ENCODE data around the gene GYG2.
A peak's percentile ranks its signal among the peaks of the same experiment; 100 is the strongest.
"Not testable (repeated sequence)": the region's sequence is repeated elsewhere in the genome, so short reads cannot be mapped to it uniquely, and the experiment has no call there.

Gene GYG2

DNA sequence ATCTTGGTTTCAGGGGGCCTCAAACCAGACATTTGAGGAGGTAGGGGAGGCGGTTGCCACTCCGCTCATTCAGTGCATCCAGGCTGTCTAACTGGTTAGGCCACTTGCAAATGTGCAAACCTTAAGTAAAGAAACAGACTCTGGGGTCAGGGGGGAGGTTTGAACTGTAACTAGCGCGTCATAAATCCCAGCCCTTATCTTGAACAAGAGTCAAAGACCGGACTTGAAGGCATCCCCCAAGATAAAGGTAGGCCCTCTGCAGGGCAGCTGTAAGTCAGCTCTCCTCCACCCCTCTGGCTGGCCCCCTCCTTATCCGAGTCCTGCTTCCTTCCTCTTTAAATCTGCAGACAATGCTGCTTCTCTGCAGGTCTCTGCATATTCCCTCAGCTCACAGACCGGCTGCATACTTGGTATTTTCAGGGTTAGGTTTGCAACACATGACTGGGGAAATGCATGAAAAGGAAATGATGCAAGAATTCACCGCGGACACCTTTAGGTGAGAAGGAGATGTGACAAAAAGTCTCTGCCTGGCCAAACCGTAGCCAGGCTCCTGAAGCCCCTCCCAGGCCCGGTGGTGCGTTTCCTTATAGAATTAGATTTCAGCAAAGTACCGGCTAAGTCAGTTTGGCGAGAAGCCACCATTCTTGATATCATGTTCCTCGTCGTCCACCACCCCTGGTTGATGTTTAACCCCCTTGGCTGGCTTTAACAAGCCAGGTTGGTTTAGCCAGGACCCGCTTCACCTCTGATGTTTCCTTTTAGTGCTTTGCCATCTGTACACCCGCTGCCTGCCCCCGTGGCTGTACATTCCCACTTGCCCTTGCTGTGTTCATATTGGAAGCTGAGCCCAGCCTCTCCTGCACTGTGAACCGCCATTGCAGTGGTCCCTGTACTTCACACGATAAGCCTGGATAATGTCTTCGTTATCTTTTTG lies 69.2 kb downstream of the GYG2 start:
- not testable (repeated sequence) for H3K27ac Mint-ChIP-seq; H3K27me3 Mint-ChIP-seq; H3K4me1 Mint-ChIP-seq (ENCODE audit: low read depth); H3K36me3 Mint-ChIP-seq; H3K9me3 Mint-ChIP-seq (ENCODE audit: low read depth)
- H3K4me3 Mint-ChIP-seq, result peak overlapping the region; percentile 27

DNA sequence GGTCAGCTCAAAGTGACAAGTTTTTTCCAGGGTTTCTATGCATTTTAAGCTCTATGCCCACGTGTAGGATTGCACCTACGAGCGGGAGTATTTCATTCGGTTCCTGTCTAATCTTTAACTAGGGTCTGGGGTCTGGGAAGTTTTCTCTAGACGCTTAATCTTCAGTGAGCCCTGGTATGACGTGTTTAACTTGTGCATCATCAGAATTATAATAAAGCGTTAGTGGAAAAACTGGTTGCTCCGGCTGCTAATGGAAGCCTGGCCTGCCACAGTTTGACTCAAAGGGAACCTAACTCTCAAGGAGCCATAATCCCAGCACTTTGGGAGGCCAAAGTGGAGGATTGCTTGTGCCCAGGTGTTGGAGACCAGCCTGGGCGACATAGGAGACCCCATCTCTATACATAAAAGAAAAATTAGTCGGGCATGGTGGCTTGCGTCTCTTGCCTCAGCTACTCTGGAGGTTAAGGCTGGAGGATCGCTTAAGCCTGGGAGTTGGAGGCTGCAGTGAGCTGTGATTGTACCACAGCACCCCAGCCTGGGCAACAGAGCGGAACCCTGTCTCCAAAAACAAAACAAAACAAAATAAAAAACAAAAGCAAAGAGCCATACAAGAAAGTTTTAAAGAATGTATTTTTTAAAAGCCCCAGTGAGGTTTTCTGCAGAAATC lies 70.2 kb downstream of the GYG2 start:
- Mint-ChIP-seq H3K27me3 (no peaks in the 10 kb centered on the region), H3K4me3 (no peak overlapping the region), H3K27ac (no peak overlapping the region), H3K4me1 (ENCODE audit: low read depth) (peaks cover 4% of the 10 kb centered on the region), H3K36me3 (no peaks in the 10 kb centered on the region), H3K9me3 (ENCODE audit: low read depth) (no peaks in the 10 kb centered on the region)

DNA sequence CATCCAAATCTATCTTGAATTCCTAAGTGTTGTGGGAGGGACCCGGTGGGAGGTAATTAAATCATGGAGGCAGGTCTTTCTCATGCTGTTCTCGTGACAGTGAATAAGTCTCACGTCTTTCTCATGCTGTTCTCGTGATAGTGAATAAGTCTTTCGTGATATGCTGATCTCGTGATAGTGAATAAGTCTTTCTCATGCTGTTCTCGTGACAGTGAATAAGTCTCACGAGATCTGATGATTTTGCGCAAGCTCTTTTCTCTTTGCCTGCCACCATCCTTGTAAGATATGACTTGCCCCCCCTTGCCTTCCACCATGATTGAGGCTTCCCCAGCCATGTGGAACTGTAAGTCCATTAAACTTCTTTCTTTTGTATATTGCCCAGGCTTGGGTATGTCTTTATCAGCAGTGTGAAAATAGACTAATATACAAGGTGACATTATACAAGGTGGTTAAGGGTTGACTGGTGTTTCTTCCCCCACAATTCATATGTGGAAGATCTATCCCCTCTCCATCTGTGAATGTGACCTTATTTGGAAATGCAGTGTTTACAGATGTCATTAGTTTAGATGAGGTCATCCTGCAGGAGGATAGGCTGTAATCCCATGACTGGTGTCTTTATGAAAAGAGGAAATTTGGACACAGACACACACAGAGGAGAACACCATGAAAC lies 72.8 kb downstream of the GYG2 start:
- Mint-ChIP-seq H3K9me3 (ENCODE audit: low read depth) (no peaks in the 10 kb centered on the region), H3K27me3 (no peaks in the 10 kb centered on the region)

DNA sequence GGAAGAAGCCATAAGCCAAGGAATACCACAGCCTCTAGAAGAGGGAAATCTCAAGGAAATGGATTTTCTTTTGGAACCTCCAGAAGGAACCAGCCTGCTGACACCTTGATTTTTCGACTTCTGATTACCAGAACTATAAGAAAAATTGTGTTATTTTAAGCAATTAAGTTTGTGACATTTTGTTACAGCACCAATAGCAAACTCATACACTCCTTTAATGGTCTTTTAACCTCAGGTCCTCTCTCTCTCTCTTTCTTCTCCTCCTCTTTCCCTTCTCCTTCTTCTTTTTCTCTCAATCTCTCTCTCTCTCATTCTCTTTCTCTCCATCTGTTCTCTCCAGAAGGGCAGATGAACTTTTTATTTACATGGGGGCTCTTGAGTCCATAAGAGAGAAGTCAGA lies 74.1 kb downstream of the GYG2 start:
- Mint-ChIP-seq H3K4me3 (no peak overlapping the region), H3K36me3 (peaks cover under 1% of the 10 kb centered on the region), H3K9me3 (ENCODE audit: low read depth) (no peaks in the 10 kb centered on the region), H3K27me3 (no peaks in the 10 kb centered on the region), H3K4me1 (ENCODE audit: low read depth) (peaks cover 4% of the 10 kb centered on the region), H3K27ac (no peak overlapping the region)

More for the DNA sequence above, 72.8 kb downstream of the GYG2 start:
- Mint-ChIP-seq H3K4me1 (ENCODE audit: low read depth) (peaks cover 4% of the 10 kb centered on the region), H3K36me3 (no peaks in the 10 kb centered on the region), H3K27ac (no peak overlapping the region), H3K4me3 (no peak overlapping the region)

DNA sequence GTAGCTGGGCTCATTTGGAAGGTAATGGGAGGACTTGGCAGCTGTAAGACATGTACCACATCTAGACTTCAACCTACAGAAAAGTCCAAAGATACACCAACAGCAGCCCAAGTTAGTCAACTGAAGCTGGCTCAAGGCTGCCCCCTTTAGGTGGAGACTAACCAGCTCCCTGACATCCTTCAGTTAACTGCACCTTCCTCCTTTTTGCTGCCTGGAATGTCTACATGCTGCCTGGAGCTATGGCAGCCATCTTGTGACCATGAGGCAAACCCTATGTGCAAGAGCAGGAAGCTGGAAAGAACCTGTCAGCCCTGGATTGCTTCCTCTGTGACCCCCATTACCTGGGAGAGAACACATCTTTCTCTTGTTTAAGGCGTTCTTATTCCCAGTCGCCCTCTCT lies 74.6 kb downstream of the GYG2 start:
- Mint-ChIP-seq H3K36me3 (peaks cover 3% of the 10 kb centered on the region), H3K4me3 (no peak overlapping the region), H3K27ac (no peak overlapping the region), H3K9me3 (ENCODE audit: low read depth) (no peaks in the 10 kb centered on the region), H3K4me1 (ENCODE audit: low read depth) (peaks cover 3% of the 10 kb centered on the region), H3K27me3 (no peaks in the 10 kb centered on the region)

DNA sequence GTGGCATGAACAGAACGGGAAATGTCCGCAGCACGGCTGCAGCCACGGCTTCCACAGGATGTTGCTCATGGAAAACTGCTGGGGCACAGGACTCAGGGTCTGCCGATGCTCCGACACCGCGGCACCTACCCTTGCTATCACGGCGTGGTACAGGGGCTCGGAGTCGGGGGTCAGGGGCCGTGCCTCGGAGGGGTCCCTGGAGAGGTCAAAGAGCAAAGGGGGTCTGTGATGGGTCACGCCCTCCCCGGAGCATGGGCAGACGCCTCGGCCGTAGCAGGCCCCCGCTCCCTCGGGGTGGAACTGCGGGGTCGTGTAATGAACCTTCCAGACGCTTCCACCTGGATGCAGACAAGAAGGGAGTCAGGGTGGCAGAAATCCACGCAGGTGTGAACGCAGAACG lies 78.6 kb downstream of the GYG2 start:
- Mint-ChIP-seq H3K27me3 (no peaks in the 10 kb centered on the region), H3K9me3 (ENCODE audit: low read depth) (no peaks in the 10 kb centered on the region), H3K4me1 (ENCODE audit: low read depth) (no peaks in the 10 kb centered on the region), H3K36me3 (peaks cover 3% of the 10 kb centered on the region), H3K27ac (no peak overlapping the region), H3K4me3 (no peak overlapping the region)

DNA sequence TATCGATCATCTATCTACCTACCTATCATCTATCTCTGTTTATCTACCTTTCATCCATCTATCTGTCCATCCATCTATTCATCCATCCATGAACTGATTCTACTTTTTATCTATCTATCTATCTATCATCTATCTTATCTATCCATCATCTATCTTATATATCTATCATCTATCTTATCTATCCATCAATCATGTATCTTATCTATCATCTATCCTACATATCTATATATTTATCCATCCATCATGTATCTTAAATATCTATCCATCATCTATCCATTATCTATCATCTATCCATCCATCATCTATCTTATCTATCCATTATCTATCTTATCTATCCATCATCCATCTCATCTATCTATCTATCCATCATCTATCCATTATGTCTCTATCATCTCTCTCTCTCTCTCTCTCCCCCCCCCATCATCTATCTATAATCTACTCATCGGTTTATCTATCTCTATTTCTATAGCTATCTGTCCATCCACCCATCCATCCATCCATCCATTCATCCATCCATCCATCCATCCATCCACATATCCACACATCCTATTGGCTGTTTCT lies 79.5 kb downstream of the GYG2 start:
- Mint-ChIP-seq H3K27ac (no peak overlapping the region), H3K4me1 (ENCODE audit: low read depth) (no peaks in the 10 kb centered on the region), H3K36me3 (peaks cover 3% of the 10 kb centered on the region), H3K27me3 (no peaks in the 10 kb centered on the region), H3K4me3 (no peak overlapping the region), H3K9me3 (ENCODE audit: low read depth) (no peaks in the 10 kb centered on the region)

DNA sequence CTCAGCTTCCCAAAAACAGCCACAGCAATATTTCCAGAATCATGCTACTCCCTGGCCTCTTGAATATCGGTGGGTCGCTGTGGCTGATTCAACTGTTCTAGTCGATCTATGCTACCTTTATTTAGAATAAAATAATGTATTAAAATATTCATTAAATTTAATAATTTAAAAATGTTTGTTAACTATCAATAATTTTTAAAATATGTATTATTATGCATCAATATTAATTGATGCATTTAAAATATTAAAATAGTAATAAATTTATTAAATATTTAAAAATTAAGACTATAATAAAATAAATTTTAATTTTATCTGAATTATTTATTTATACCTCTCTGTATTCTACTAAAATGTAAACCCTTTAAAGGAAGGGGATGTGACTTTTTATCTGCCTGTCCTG lies 81.4 kb downstream of the GYG2 start:
- Mint-ChIP-seq H3K4me1 (ENCODE audit: low read depth) (no peaks in the 10 kb centered on the region), H3K27me3 (no peaks in the 10 kb centered on the region), H3K36me3 (peaks cover 3% of the 10 kb centered on the region), H3K9me3 (ENCODE audit: low read depth) (no peaks in the 10 kb centered on the region), H3K4me3 (no peak overlapping the region), H3K27ac (no peak overlapping the region)

DNA sequence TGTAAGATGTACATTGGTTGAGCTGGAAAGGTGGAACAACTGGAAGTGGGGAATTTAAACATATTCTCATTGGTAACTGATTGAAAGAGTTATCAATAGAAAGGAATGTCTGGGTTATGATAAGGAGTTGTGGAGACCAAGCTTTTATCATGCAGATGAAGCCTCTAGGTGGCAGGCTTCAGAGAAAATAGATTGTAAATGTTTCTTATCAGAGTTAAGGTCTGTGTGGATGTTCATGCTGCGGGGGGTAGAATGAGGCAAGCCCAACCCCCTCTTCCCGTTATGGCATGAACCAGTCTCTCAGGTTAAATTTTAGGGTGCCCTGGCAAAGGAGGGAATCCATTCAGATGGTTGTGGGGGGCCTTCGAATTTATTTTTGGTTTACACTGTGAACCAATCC lies 84.4 kb downstream of the GYG2 start:
- no peaks in the 10 kb centered on the region for H3K27me3 Mint-ChIP-seq
- H3K9me3 Mint-ChIP-seq (ENCODE audit: low read depth), result no peaks in the 10 kb centered on the region
- H3K4me3 Mint-ChIP-seq, result no peak overlapping the region
- no peaks in the 10 kb centered on the region for H3K4me1 Mint-ChIP-seq (ENCODE audit: low read depth)
- H3K36me3 Mint-ChIP-seq, result peaks cover 2% of the 10 kb centered on the region
- H3K27ac Mint-ChIP-seq, result no peak overlapping the region

DNA sequence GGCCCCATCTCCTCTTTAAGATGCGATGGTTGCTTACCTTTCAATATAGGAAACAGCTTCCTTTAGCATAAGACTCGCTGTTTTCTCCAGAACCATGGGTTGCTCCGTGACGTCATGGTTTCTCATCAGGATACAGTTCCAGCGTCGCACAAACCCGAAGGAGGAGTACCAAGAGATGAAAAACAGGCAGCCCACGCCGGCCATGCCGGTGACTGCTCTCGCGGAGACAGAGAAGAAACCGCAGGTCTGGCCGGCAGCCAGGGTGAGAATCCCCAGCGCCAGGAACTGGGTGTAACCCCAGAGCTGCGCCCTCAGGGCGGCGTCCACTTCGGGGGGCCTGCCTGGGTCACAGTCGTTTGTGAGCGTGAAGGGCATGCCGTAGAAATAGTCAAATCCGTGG lies 89.0 kb downstream of the GYG2 start:
- no peak overlapping the region for H3K4me3 Mint-ChIP-seq
- no peaks in the 10 kb centered on the region for H3K4me1 Mint-ChIP-seq (ENCODE audit: low read depth)
- no peaks in the 10 kb centered on the region for H3K27me3 Mint-ChIP-seq
- H3K36me3 Mint-ChIP-seq, result peaks cover 2% of the 10 kb centered on the region
- no peak overlapping the region for H3K27ac Mint-ChIP-seq
- H3K9me3 Mint-ChIP-seq (ENCODE audit: low read depth), result no peaks in the 10 kb centered on the region

DNA sequence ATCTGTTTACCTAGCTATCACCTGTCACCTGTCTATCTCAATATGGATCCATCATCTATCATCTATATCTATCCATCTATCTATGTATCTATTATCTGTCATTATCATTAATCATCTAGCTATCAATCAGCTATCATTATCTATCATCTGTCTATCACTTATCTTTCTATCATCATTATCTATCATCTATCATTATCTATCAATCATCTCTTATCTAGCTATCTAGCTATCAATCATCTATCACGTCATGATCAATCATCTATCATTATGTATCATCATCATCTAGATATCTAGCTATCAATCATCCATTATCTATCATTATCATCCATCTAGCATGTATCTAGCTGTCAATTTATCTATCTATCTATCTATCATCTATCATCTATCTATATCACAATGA lies 92.5 kb downstream of the GYG2 start:
- Mint-ChIP-seq H3K27ac (no peak overlapping the region), H3K27me3 (no peaks in the 10 kb centered on the region), H3K9me3 (ENCODE audit: low read depth) (no peaks in the 10 kb centered on the region), H3K4me3 (no peak overlapping the region), H3K4me1 (ENCODE audit: low read depth) (no peaks in the 10 kb centered on the region), H3K36me3 (peaks cover 2% of the 10 kb centered on the region)

DNA sequence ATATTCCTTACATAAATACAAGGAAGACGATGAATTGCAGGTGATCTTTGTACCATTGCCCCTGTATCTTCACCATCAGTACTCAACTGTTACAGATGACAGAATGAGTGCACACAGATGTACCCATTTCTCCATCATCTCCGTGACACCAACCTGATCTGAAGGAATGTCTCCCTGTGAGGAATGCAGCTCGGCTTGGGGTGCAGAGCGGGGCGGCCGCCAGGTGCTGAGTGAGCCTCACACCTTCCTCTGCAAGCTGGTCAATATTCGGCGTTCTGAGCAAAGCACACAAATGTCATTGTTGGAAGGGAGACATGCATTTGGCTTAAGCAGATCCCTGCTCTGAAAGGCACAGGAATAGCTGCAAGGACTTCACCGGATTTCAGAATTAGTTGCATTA lies 93.0 kb downstream of the GYG2 start:
- H3K4me3 Mint-ChIP-seq, result no peak overlapping the region
- H3K9me3 Mint-ChIP-seq (ENCODE audit: low read depth), result no peaks in the 10 kb centered on the region
- H3K36me3 Mint-ChIP-seq, result no peaks in the 10 kb centered on the region
- H3K27me3 Mint-ChIP-seq, result no peaks in the 10 kb centered on the region
- no peaks in the 10 kb centered on the region for H3K4me1 Mint-ChIP-seq (ENCODE audit: low read depth)
- H3K27ac Mint-ChIP-seq, result no peak overlapping the region

DNA sequence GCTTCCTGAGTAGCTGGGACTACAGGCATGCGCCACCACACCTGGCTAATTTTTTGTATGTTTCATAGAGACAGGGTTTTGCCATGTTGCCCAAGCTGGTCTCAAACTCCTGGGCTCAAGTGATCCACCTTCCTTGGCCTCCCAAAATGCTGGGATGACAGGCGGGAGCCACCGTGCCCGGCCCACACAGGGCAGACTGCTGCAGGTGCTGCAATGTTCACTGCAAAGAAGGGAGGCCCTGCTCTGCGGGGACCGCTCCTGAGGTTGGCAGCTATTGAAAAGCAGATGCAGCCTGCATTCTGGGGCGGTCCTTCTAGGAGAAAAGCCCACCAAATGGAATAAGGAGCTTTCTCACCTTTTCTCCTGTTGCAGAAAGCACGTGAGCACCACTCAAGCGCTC lies 95.4 kb downstream of the GYG2 start:
- Mint-ChIP-seq H3K36me3 (no peaks in the 10 kb centered on the region), H3K4me1 (ENCODE audit: low read depth) (no peaks in the 10 kb centered on the region), H3K27ac (no peak overlapping the region), H3K9me3 (ENCODE audit: low read depth) (no peaks in the 10 kb centered on the region), H3K27me3 (no peaks in the 10 kb centered on the region), H3K4me3 (no peak overlapping the region)

DNA sequence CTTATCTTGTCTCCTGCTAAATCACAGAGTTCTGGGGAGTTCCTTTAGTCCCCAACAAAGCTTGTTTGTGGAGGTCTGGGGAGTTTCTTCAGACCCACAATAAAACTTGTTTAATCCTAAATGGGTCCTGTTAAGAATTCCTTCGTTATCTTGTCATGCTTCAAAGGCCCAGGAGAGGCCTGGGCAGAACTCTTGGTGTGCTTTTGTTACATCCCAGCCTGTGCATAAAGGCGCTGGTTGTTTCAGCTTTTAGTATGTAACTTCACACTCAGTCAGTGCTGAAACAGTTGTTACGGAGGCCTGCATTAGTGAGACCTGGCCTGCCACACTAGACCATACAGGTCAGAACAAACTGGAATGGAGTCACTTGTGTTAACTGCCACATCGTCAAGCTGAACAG lies 97.5 kb downstream of the GYG2 start:
- not testable (repeated sequence) for H3K27ac Mint-ChIP-seq

DNA sequence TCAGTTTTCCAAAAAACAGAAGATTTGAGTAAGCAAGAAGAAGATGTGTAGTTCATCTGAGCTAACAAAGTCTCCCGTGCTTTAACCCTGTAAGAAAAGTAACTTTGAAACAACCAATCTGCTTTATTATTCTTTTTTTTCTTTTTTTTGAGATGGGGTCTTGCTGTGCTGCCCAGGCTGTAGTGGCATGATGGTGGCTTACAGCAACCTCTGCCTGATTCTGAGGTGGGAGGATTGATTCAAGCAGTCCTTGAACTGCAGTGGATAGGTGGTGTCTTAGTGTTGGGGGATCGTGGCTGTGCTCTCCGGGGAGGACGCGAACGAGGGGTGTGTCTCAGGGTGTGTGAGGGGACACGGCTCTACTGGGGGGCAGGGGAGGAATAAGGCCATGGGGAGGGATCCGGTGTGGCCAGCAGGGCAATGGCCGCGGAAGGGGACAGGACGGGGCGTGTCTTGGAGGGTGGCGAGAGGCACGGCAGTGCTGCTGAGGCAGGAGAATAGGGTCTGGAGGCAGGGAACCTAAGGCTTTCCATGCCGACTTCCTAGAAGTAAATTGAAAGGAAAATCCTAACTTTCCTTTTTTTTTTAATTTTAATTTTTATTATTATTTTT lies 98.0 kb downstream of the GYG2 start:
- H3K4me3 Mint-ChIP-seq, result peak overlapping the region; percentile 25
- no peaks in the 10 kb centered on the region for H3K36me3 Mint-ChIP-seq
- H3K27ac Mint-ChIP-seq, result no peak overlapping the region
- H3K4me1 Mint-ChIP-seq (ENCODE audit: low read depth), result peaks cover 4% of the 10 kb centered on the region
- no peaks in the 10 kb centered on the region for H3K9me3 Mint-ChIP-seq (ENCODE audit: low read depth)
- H3K27me3 Mint-ChIP-seq, result peaks cover 3% of the 10 kb centered on the region

More for the DNA sequence above, 97.5 kb downstream of the GYG2 start:
- not testable (repeated sequence) for H3K27me3 Mint-ChIP-seq; H3K9me3 Mint-ChIP-seq (ENCODE audit: low read depth); H3K4me3 Mint-ChIP-seq; H3K4me1 Mint-ChIP-seq (ENCODE audit: low read depth); H3K36me3 Mint-ChIP-seq
